ENCODE results near the gene GNE.

- TF ChIP-seq CTCF (IDR thresholded peaks at IDR 0.05) = no peak
- no peak for TF ChIP-seq POLR2A (IDR thresholded peaks at IDR 0.05)
Observed at GRCh38 chr9:36189976-36190375, 68.3 kb downstream of the GNE start.

Data from suprapubic skin (tissue), 3 donors.